Coronary artery (tissue), 2 donors: ENCODE measurements around the gene RD3L.
A peak's percentile ranks its signal among the peaks of the same experiment; 100 is the strongest.
"Not testable (repeated sequence)": the region's sequence is repeated elsewhere in the genome, so short reads cannot be mapped to it uniquely, and the experiment has no call there.

Experiments used
- DNase-seq: peaks from one replicate; pipeline ENCODE4 v3.0.0-alpha.2; 2017; ENCODE audit warnings: low spot score
- H3K27ac ChIP-seq, 2 donors: fragments of 200-600 bp; sonication (generic); one replicate each; pipeline ENCODE4 v1.5.1; 2016 to 2019
- H3K4me3 ChIP-seq: fragments of 200-600 bp; sonication (generic); 2 replicates; pipeline ENCODE4 v1.5.1; 2016; ENCODE audit warnings: mild to moderate bottlenecking, moderate library complexity
- CTCF ChIP-seq: fragments of 200-600 bp; sonication (generic); IDR thresholded peaks from one replicate; pipeline ENCODE4 v1.5.1; 2019; ENCODE audit warnings: antibody characterized with exemption

Gene RD3L

GRCh38 chr14:103928011-103928890, 14.1 kb downstream of the RD3L start, which contains the start of gene TDRD9:
TDRD9 (plus strand) TSS chr14:103928456; CDS start chr14:103928510, 54 bp downstream.
- peak within 1 kb of the TSS; percentile 2 for H3K4me3 ChIP-seq
- no peak for DNase-seq
- H3K27ac ChIP-seq, result no peak within 1 kb of the TSS
- no peak for TF ChIP-seq CTCF

- no peak for DNase-seq
- Histone ChIP-seq H3K4me3 (no peak overlapping the region), H3K27ac (no peak overlapping the region)
- no peak for TF ChIP-seq CTCF
Observed at GRCh38 chr14:103927566-103927965, 14.8 kb downstream of the RD3L start.

DNA sequence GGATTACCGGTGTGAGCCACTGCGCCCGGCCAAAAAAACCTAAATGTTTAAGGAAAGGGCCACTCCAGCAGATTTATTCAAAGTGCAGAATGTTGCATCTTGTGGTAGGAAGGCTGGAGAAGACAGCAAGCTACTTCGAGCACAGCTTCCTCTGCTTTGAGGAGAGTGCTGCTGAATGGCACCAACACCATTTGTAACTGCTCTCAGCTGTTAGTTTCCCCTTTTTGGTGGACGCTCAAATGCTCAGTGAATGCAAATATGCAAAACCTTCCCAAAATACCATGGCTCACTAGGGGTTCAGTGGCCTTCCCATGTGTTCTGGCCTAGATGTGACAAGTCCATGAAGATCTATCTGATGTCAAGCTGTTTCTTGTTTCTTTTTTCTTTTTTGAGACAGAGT, 17.0 kb downstream of the RD3L start:
- DNase-seq, result no peak
- H3K4me3 ChIP-seq, result no peak overlapping the region

GRCh38 chr14:103923863-103924262, 18.5 kb downstream of the RD3L start:
- DNase-seq, result no peak
- Histone ChIP-seq H3K27ac (no peak overlapping the region), H3K4me3 (no peak overlapping the region)
- TF ChIP-seq CTCF, result no peak

More for the DNA sequence above, 17.0 kb downstream of the RD3L start:
- no peak for TF ChIP-seq CTCF
- no peak overlapping the region for H3K27ac ChIP-seq

- not testable (repeated sequence) for DNase-seq, H3K27ac ChIP-seq
- H3K4me3 ChIP-seq, result peak overlapping the region; percentile 78
Observed at GRCh38 chr14:103921855-103922200, 20.5 kb downstream of the RD3L start.

- TF ChIP-seq CTCF, result peak; percentile 94
- Histone ChIP-seq H3K27ac (peak overlapping the region; percentile 64 to 65), H3K4me3 (peak overlapping the region; percentile 78)
- DNase-seq, result peak; percentile 92
Observed at GRCh38 chr14:103920981-103921854, 21.1 kb downstream of the RD3L start.

DNA sequence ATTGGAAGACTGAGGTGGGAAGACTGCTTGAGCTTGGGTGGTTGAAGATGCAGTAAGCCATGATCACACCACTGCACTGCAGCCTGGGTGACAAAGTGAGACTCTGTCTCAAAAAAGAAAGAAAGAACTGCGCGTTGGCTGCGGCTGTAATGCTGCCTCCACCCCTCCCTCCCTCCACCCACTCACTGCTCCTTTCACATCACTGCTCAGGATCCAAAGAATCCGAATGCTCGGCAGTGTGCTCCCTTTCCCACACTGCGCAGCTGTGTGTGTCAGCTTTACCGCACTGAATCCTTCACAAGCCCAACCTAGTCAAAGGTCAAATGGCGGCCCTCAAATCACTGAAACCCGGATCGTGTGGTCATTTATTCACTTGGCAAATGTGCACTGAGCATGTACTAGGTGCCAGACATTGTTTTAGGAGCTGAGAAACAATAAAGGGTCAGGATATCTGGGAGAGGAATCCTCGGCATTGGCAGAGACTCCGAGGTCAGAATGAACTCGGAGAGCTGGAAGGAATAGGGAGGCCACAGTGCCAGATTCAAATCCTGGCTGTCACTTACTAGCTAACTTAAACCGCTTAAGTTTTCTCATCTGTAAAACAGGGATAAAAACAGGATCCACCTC, 25.6 kb downstream of the RD3L start:
- no peak for TF ChIP-seq CTCF
- Histone ChIP-seq H3K27ac (peak overlapping the region in 1 of 2 donors; percentile 13), H3K4me3 (no peak overlapping the region)
- DNase-seq, result no peak
